WTC11 (cell line): ENCODE data around the gene TMEM9.

Source experiments
- ESRRA ChIP-seq: sonication (generic); formaldehyde crosslinking; IDR thresholded peaks from 2 replicates; pipeline ENCODE4 v1.8.1; 2022; ENCODE audit warnings: mild to moderate bottlenecking, missing genetic modification reagents, borderline replicate concordance
- GABPB1 ChIP-seq: sonication (generic); formaldehyde crosslinking; IDR thresholded peaks from 2 replicates; pipeline ENCODE4 v1.8.1; 2023; ENCODE audit warnings: mild to moderate bottlenecking, missing genetic modification reagents
- NFYB ChIP-seq: sonication (generic); formaldehyde crosslinking; conservative IDR thresholded peaks from 2 replicates; pipeline ENCODE4 v1.8.0; 2022; ENCODE audit warnings: low read depth, missing genetic modification reagents
- SP1 ChIP-seq: sonication (generic); formaldehyde crosslinking; conservative IDR thresholded peaks from 2 replicates; pipeline ENCODE4 v1.8.1; 2022; ENCODE audit warnings: missing genetic modification reagents
- TCF7 ChIP-seq: sonication (generic); formaldehyde crosslinking; IDR thresholded peaks from 2 replicates; pipeline ENCODE4 v1.8.0; 2022; ENCODE audit warnings: mild to moderate bottlenecking, low read depth, missing genetic modification reagents, moderate library complexity
- ZNF121 ChIP-seq: sonication (generic); formaldehyde crosslinking; IDR thresholded peaks from 2 replicates; pipeline ENCODE4 v1.8.0; 2023; ENCODE audit warnings: missing genetic modification reagents
- ZNF232 ChIP-seq: sonication (generic); formaldehyde crosslinking; IDR thresholded peaks from 2 replicates; pipeline ENCODE4 v1.8.0; 2022; ENCODE audit warnings: mild to moderate bottlenecking, missing genetic modification reagents
- ZNF317 ChIP-seq: sonication (generic); formaldehyde crosslinking; IDR thresholded peaks from 2 replicates; pipeline ENCODE4 v1.8.1; 2023; ENCODE audit warnings: low read depth, mild to moderate bottlenecking, moderate library complexity, missing genetic modification reagents, borderline replicate concordance
- TF ChIP-seq, protein P1 (sequence below): fragments of 200-600 bp; IDR thresholded peaks from 2 replicates; pipeline ENCODE4 v1.8.0; 2022; ENCODE audit warnings: antibody characterized with exemption
- TF ChIP-seq, protein P2 (sequence below): sonication (generic); formaldehyde crosslinking; IDR thresholded peaks from 2 replicates; pipeline ENCODE4 v1.8.1; 2023; ENCODE audit warnings: mild to moderate bottlenecking, missing genetic modification reagents
- TF ChIP-seq, protein P3 (sequence below): sonication (generic); formaldehyde crosslinking; IDR thresholded peaks from 2 replicates; pipeline ENCODE4 v1.8.1; 2023; ENCODE audit warnings: mild to moderate bottlenecking, moderate library complexity, missing genetic modification reagents
- TF ChIP-seq, protein P4 (sequence below): sonication (generic); formaldehyde crosslinking; IDR thresholded peaks from 2 replicates; pipeline ENCODE4 v1.8.1; 2022; ENCODE audit warnings: low read depth, mild to moderate bottlenecking, moderate library complexity, missing genetic modification reagents, borderline replicate concordance
- TF ChIP-seq, protein P5 (sequence below): sonication (generic); formaldehyde crosslinking; IDR thresholded peaks from 2 replicates; pipeline ENCODE4 v1.8.1; 2023; ENCODE audit warnings: mild to moderate bottlenecking, missing genetic modification reagents, borderline replicate concordance
- TF ChIP-seq, protein P6 (sequence below): sonication (generic); formaldehyde crosslinking; IDR thresholded peaks from 2 replicates; pipeline ENCODE4 v1.8.1; 2022; ENCODE audit warnings: low read depth, missing genetic modification reagents, borderline replicate concordance

DNA sequence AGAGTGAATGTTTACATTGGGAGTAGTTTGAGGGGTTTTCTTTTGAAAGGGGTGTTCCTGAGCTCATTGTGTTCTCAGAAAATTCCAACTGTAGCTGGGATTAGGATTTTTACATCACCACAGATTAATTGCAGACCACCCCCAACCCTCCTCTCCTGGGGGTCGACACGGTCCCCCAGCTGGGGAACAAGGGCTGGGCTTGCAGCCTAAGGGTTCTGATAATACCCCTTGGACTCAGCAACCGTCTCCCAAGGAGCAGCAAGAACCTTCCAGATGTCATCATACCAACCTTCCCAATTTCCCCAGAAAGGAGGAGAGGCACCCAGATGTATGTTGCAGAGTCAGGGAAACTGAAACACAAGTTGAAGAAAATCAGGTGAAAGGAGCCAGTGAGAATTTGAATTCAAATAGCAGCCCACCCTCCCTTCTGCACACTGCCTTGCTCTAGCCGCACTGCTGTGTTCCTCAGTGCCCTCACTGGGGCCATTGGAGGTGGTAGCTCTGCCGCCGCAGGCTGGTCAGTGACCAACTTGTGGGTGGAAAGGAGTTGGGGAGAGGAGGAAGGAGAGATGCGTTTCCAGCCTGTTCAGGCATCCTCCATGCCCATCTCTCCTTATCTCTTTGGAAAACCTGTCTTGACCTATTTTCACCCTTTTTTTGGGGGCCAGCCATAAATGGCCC, 21.7 kb upstream of the TMEM9 start:
- TF ChIP-seq, protein P1, sequence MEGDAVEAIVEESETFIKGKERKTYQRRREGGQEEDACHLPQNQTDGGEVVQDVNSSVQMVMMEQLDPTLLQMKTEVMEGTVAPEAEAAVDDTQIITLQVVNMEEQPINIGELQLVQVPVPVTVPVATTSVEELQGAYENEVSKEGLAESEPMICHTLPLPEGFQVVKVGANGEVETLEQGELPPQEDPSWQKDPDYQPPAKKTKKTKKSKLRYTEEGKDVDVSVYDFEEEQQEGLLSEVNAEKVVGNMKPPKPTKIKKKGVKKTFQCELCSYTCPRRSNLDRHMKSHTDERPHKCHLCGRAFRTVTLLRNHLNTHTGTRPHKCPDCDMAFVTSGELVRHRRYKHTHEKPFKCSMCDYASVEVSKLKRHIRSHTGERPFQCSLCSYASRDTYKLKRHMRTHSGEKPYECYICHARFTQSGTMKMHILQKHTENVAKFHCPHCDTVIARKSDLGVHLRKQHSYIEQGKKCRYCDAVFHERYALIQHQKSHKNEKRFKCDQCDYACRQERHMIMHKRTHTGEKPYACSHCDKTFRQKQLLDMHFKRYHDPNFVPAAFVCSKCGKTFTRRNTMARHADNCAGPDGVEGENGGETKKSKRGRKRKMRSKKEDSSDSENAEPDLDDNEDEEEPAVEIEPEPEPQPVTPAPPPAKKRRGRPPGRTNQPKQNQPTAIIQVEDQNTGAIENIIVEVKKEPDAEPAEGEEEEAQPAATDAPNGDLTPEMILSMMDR = no peak
- TF ChIP-seq GABPB1 (no peak), ZNF121 (CRISPR knock-in tag) (no peak), TCF7 (CRISPR knock-in tag) (no peak), NFYB (CRISPR knock-in tag) (no peak), ZNF317 (CRISPR knock-in tag) (no peak), ZNF232 (no peak), ESRRA (CRISPR knock-in tag) (no peak), SP1 (no peak)
- TF ChIP-seq, protein P2, sequence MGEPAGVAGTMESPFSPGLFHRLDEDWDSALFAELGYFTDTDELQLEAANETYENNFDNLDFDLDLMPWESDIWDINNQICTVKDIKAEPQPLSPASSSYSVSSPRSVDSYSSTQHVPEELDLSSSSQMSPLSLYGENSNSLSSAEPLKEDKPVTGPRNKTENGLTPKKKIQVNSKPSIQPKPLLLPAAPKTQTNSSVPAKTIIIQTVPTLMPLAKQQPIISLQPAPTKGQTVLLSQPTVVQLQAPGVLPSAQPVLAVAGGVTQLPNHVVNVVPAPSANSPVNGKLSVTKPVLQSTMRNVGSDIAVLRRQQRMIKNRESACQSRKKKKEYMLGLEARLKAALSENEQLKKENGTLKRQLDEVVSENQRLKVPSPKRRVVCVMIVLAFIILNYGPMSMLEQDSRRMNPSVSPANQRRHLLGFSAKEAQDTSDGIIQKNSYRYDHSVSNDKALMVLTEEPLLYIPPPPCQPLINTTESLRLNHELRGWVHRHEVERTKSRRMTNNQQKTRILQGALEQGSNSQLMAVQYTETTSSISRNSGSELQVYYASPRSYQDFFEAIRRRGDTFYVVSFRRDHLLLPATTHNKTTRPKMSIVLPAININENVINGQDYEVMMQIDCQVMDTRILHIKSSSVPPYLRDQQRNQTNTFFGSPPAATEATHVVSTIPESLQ (CRISPR knock-in tag) = no peak
- TF ChIP-seq, protein P3, sequence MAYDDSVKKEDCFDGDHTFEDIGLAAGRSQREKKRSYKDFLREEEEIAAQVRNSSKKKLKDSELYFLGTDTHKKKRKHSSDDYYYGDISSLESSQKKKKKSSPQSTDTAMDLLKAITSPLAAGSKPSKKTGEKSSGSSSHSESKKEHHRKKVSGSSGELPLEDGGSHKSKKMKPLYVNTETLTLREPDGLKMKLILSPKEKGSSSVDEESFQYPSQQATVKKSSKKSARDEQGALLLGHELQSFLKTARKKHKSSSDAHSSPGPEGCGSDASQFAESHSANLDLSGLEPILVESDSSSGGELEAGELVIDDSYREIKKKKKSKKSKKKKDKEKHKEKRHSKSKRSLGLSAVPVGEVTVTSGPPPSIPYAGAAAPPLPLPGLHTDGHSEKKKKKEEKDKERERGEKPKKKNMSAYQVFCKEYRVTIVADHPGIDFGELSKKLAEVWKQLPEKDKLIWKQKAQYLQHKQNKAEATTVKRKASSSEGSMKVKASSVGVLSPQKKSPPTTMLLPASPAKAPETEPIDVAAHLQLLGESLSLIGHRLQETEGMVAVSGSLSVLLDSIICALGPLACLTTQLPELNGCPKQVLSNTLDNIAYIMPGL (CRISPR knock-in tag) = no peak
- TF ChIP-seq, protein P4, sequence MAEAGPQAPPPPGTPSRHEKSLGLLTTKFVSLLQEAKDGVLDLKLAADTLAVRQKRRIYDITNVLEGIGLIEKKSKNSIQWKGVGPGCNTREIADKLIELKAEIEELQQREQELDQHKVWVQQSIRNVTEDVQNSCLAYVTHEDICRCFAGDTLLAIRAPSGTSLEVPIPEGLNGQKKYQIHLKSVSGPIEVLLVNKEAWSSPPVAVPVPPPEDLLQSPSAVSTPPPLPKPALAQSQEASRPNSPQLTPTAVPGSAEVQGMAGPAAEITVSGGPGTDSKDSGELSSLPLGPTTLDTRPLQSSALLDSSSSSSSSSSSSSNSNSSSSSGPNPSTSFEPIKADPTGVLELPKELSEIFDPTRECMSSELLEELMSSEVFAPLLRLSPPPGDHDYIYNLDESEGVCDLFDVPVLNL = no peak
- TF ChIP-seq, protein P5, sequence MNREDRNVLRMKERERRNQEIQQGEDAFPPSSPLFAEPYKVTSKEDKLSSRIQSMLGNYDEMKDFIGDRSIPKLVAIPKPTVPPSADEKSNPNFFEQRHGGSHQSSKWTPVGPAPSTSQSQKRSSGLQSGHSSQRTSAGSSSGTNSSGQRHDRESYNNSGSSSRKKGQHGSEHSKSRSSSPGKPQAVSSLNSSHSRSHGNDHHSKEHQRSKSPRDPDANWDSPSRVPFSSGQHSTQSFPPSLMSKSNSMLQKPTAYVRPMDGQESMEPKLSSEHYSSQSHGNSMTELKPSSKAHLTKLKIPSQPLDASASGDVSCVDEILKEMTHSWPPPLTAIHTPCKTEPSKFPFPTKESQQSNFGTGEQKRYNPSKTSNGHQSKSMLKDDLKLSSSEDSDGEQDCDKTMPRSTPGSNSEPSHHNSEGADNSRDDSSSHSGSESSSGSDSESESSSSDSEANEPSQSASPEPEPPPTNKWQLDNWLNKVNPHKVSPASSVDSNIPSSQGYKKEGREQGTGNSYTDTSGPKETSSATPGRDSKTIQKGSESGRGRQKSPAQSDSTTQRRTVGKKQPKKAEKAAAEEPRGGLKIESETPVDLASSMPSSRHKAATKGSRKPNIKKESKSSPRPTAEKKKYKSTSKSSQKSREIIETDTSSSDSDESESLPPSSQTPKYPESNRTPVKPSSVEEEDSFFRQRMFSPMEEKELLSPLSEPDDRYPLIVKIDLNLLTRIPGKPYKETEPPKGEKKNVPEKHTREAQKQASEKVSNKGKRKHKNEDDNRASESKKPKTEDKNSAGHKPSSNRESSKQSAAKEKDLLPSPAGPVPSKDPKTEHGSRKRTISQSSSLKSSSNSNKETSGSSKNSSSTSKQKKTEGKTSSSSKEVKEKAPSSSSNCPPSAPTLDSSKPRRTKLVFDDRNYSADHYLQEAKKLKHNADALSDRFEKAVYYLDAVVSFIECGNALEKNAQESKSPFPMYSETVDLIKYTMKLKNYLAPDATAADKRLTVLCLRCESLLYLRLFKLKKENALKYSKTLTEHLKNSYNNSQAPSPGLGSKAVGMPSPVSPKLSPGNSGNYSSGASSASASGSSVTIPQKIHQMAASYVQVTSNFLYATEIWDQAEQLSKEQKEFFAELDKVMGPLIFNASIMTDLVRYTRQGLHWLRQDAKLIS (CRISPR knock-in tag) = no peak
- TF ChIP-seq, protein P6, sequence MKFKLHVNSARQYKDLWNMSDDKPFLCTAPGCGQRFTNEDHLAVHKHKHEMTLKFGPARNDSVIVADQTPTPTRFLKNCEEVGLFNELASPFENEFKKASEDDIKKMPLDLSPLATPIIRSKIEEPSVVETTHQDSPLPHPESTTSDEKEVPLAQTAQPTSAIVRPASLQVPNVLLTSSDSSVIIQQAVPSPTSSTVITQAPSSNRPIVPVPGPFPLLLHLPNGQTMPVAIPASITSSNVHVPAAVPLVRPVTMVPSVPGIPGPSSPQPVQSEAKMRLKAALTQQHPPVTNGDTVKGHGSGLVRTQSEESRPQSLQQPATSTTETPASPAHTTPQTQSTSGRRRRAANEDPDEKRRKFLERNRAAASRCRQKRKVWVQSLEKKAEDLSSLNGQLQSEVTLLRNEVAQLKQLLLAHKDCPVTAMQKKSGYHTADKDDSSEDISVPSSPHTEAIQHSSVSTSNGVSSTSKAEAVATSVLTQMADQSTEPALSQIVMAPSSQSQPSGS (CRISPR knock-in tag) = no peak
